D341Med (cell line): ENCODE data around the gene EAPP.
"Not testable (repeated sequence)": the region's sequence is repeated elsewhere in the genome, so short reads cannot be mapped to it uniquely, and the experiment has no call there.

Experiments used
- DNase-seq: peaks from one replicate; pipeline ENCODE4 v3.0.0; 2012; ENCODE audit warnings: low spot score

The EAPP gene, protein sequence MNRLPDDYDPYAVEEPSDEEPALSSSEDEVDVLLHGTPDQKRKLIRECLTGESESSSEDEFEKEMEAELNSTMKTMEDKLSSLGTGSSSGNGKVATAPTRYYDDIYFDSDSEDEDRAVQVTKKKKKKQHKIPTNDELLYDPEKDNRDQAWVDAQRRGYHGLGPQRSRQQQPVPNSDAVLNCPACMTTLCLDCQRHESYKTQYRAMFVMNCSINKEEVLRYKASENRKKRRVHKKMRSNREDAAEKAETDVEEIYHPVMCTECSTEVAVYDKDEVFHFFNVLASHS

GRCh38 chr14:34539407-34540180, at the start of gene EAPP:
Gene EAPP (minus strand): TSS chr14:34539701. CDS start chr14:34539628, 73 bp downstream.
- peak; percentile 98 for DNase-seq

DNA sequence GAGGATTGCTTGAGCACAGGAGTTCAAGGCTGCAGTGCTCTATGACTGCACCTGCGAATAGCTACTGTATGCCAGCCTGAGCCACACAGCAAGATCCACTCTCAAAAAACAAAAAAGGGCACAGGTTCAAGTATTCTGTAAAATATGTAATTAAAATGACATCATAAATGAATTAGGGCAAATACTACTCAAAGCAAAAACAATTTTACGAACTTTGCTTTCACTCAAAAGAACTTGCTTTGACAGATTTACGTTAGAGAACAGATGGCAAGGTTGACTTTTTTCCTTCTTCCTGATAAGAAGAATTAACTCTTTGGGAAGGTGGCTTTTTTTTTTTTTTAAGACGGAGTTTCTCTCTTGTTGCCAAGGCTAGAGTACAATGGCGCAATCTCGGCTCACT, 44.0 kb upstream of the EAPP start:
- DNase-seq, result no peak

DNA sequence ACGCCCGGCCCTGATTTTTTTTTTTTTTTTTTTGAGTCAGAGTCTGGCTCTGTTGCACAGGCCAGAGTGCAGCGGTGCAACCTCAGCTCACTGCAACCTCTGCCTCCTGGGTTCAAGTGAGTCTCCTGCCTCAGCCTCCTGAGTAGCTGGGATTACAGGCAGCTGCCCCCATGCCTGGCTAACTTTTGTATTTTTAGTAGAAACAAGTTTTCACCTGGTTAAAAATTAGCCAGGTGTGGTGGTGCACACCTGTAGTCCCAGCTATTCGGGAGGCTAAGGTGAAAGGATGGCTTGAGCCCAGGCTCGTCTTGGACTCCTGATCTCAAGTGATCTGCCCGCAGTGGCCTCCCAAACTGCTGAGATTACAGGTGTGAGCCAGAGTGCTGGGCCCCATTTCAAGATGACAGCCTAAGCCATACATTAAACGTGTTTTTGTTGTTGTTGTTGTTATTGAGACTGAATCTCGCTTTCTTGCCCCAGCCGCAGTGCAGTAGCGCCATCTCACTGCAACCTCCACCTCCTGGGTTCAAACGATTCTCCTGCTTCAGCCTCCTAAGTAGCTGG, 42.7 kb upstream of the EAPP start:
- no peak for DNase-seq

GRCh38 chr14:34580381-34580780, 40.9 kb upstream of the EAPP start:
- no peak for DNase-seq

DNA sequence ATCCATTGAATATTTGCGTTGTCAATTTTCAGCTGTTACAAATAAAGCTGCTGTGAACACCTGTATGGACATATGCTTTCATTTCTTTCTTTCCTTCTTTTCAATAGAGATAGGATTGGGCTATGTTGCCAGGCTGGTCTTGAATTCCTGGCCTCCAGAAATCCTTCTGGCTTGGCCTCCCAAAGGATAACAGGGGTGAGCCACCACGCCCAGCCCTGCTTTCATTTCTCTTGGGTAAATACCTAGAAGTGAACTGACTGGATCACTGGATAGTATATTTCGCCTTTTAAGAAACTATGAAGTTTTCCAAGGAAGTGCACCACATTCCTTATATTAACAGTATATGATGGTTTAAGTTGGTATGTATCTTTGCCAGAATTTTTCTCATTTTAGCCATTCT, 32.3 kb upstream of the EAPP start:
- DNase-seq, result no peak

DNA sequence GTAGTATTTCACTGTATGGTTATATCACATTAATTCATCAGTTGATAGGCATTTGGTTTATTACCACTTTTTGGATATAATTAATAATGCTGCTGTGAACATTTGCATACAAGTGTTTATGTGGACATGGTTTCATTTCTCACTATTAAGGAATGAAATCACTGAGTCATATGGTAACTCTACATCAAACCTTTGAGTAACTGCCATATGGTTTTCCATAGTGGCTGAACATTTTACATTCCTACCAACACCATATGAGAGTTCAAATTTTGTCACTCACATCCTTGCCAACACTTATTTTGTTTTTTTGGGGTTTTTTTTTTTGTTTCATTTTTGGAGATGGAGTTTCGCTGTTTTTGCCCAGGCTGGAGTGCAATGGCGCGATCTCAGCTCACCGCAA, 30.2 kb upstream of the EAPP start:
- DNase-seq, result no peak

DNA sequence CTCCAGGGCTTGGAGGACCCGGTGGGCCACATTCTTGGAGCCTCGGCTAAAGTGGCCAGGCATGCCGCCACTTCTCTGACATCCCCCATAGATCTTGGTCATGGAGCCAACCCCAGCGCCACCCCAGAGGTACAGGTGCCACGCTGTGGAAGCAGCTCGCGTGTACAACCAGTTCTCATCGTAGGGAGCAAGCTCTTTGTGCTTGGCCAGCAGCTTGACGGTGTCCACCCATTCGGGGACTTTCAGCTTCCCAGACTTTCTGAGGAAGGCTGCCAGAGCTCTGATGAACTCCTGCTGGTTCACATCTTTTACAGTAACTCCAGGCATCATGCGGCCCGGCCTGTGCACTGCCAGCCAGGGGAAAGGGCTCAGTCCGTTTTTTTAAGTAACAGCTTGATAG, 29.3 kb upstream of the EAPP start:
- no peak for DNase-seq

DNA sequence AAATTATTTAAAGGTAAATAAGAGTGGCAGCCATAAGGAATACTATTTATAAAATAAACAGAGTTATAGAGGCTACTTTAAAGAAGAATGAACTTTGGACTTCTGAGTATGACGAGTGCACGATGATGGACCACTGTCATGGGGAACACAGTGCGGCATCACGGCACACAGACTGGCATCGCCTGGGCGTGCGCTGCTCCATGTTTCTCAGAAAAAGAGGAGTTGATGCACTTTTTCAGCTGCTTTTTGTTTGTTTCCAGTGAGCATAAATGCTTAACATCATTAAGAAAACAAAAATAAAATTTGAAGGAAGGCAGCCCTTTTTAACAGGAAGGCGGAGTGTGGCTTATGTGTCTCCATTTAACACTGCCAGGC, 23.3 kb upstream of the EAPP start:
- no peak for DNase-seq

DNA sequence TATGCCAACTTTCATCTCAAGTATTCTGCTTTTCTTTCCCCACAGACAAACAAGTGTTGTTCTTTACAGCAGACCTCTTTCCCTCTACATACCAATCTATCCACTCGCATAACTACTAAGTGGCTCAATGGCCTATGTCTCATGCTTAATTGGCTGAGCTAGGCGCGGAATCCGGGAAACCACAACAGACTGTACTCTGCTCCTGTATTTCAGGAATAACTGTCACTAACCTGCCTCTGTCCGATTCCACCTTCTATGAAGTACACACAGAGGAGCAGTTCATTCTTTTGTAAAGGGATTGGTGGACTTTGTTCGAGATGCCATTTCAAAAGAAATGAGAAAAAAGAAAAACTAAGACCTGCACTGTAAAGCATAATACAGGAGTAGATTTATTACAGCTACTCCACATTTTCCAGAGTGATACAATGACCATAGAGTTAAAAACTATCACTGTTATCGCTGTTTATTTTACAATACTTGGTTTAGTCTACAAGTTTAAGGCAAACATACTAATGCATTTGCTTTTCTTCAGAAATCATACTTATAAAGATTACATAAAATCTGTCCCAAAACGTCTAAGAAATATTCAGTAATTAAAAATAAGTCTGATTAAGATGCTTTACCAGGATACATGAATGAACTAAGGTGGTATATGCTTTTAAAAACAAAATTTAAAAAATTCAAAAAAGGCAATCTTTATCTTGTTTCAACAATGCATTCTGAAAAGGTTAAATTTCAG, 22.7 kb upstream of the EAPP start:
- not testable (repeated sequence) for DNase-seq

DNA sequence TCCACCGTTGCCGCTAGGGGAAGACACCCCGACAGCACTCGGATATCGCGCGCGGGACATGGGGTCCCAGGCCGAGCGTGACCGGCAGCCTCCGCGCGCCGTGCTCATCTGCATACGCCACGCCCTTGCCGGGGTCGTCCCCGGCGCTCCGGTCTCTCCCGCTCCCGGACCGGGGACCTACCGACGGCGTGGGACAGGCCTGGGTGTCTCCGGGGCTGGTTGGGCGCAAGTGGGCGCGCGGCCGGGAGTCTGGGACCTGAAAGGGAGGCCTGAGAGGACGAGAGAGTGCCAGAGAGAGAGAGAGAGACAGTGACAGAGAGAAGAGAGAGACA, 17.0 kb upstream of the EAPP start:
- not testable (repeated sequence) for DNase-seq

DNA sequence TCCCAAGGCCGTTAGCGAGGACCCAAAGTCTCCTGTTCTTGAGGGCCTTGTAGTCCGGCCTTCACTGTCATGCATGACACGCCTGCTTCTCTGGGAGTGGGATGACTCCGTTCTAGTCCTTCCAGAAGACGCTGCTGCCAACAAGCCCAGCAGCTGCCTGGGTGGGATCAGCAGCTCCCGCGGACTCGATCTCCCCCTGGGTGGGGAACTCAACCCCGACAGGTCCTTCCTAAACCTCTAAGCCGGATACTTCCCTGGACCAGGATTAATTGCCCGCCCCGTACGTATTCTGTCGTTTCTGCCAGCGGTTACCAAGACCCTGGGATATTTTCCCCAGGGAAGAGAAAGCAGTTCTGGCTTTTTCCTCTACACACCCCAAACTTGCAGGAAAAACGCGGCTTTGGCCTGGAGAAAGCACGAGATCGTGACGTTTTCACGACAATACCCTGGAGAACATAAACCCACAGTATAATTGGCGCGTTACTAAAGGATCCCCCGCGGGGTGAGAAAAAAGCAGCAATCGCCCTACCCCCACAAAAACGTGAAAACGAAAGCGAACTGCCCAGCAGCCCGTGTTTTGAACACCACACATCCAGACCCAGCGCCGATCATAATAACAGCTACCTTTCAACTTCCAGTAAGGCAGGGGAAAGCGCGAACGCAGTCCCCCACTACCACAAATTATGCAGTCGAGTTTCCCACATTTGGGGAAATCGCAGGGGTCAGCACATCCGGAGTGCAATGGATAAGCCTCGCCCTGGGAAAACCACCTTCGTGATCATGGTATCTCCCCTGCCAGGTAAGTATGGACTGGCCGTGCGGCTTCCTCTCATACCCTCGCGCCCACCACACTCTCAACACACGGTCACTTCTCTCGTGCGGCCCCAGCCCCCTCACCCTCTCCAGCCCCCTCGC, 16.3 kb upstream of the EAPP start:
- not testable (repeated sequence) for DNase-seq

DNA sequence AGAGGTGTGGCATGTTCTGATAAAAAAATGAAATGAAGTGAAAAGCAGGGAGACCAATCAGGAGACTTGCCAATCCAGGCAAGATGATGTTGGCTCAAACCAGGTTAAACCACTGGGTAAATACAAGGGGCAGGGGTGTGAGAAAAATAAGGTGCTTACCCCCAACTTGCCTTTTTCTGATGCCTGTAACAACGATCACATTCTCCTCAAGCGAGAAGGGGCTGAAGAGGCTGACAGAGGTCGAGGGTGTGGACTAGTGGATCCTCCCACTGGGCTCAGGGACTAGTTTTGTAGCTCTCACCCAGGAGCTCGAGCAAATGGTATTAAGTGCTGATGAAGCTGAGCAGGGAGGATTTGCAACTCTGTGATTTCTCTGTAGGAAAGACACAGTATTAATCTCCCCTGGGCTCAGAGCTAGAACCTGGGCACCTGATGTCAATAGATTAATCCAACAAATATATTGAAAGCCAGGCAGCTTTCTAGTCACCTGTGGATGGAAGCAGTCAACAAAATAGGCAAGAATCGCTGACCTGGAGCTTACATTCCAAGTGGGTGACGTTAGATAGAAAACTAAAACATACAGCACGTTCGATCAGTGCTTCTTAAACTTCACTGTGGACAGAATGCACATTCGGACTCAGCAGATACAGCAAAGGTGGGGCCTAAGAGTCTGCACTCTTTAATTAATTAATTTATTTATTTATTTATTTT, 15.2 kb upstream of the EAPP start:
- DNase-seq, result peak; percentile 52

- not testable (repeated sequence) for DNase-seq
These were observed 9.9 kb upstream of the EAPP start for GRCh38 chr14:34549276-34549966.

GRCh38 chr14:34548472-34548981, 9.0 kb upstream of the EAPP start:
- no peak for DNase-seq

DNA sequence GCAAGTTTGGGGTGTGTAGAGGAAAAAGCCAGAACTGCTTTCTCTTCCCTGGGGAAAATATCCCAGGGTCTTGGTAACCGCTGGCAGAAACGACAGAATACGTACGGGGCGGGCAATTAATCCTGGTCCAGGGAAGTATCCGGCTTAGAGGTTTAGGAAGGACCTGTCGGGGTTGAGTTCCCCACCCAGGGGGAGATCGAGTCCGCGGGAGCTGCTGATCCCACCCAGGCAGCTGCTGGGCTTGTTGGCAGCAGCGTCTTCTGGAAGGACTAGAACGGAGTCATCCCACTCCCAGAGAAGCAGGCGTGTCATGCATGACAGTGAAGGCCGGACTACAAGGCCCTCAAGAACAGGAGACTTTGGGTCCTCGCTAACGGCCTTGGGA, 7.6 kb upstream of the EAPP start:
- not testable (repeated sequence) for DNase-seq

DNA sequence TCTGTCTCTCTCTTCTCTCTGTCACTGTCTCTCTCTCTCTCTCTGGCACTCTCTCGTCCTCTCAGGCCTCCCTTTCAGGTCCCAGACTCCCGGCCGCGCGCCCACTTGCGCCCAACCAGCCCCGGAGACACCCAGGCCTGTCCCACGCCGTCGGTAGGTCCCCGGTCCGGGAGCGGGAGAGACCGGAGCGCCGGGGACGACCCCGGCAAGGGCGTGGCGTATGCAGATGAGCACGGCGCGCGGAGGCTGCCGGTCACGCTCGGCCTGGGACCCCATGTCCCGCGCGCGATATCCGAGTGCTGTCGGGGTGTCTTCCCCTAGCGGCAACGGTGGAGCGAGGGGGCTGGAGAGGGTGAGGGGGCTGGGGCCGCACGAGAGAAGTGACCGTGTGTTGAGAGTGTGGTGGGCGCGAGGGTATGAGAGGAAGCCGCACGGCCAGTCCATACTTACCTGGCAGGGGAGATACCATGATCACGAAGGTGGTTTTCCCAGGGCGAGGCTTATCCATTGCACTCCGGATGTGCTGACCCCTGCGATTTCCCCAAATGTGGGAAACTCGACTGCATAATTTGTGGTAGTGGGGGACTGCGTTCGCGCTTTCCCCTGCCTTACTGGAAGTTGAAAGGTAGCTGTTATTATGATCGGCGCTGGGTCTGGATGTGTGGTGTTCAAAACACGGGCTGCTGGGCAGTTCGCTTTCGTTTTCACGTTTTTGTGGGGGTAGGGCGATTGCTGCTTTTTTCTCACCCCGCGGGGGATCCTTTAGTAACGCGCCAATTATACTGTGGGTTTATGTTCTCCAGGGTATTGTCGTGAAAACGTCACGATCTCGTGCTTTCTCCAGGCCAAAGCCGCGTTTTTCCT, 7.0 kb upstream of the EAPP start:
- DNase-seq, result not testable (repeated sequence)

DNA sequence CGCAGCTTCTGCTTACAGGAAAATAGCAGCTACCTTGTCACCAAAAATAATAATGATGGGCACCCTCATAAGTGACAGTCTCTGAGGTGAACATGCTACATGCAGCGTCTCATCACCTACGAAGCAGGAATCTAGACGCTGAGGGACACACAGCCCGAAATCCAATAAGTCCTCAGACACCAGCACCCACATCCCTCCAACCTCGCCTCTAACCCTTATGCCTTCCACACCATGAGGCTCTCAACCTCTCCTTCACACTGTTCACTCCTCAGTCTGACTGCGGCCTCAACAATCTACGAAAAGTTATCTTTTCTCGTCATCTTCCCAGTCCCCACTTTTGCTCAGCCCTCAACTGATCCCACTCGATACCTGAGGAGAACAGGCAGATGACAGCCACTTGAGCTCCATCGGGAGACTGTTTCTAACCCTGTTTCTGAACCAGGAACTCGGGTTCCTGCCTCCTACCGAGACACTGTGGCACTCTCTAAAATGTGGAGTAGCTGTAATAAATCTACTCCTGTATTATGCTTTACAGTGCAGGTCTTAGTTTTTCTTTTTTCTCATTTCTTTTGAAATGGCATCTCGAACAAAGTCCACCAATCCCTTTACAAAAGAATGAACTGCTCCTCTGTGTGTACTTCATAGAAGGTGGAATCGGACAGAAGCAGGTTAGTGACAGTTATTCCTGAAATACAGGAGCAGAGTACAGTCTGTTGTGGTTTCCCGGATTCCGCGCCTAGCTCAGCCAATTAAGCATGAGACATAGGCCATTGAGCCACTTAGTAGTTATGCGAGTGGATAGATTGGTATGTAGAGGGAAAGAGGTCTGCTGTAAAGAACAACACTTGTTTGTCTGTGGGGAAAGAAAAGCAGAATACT, 919 bp upstream of the EAPP start:
- DNase-seq, result not testable (repeated sequence)

DNA sequence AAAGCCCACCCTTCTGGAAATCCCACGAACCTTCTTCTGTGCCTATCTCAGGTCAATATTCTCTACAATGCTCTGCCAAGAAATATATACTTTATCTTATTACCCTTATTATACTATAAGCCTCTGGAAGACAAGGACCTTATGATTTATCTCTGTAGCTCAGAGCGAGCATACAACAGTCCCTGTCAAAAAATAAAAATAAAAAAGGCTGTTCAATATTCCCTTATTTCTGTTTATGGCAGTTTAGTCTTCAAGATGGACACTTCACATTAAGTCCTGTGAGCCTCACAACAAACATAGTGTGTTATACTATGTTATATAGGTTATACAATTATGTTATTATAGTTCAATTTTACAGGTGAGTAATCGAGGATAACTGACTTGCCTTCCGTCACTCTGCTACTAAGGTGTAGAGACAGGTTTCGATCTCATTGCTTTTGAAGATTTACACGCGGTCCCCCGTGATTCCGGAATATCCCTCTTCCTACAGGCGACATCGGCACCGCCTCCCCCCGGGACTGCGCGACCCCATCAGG, 562 bp downstream of the EAPP start:
- DNase-seq, result no peak
